HG02884 (cell line): ENCODE results near the gene IFITM2.
"Not testable (repeated sequence)": the region's sequence is repeated elsewhere in the genome, so short reads cannot be mapped to it uniquely, and the experiment has no call there.

Source experiments
- ATAC-seq: cut with Tn5 transposase; IDR thresholded peaks from one replicate; pipeline ENCODE4 v1.9.1; 2021; ENCODE audit warnings: mild to moderate bottlenecking, moderate library complexity; ENCODE audit not compliant: unreplicated experiment

IFITM2 gene

GRCh38 chr11:306645-307371 lies 808 bp upstream of the IFITM2 start:
- ATAC-seq: no peak

GRCh38 chr11:308740-309665 lies 1.4 kb downstream of the IFITM2 start:
- ATAC-seq: not testable (repeated sequence)

GRCh38 chr11:309979-310572 lies 2.5 kb downstream of the IFITM2 start:
- ATAC-seq: not testable (repeated sequence)

- ATAC-seq: not testable (repeated sequence)
These were observed 3.6 kb downstream of the IFITM2 start for GRCh38 chr11:311013-311748.

GRCh38 chr11:312092-312816 lies 4.6 kb downstream of the IFITM2 start:
- no peak for ATAC-seq

GRCh38 chr11:313304-313786 lies 5.7 kb downstream of the IFITM2 start:
- no peak for ATAC-seq

GRCh38 chr11:313787-314553 lies 6.4 kb downstream of the IFITM2 start, which contains the start of gene IFITM1:
IFITM1 (plus strand) TSS chr11:314040; CDS start chr11:314171, 131 bp downstream.
- ATAC-seq: no peak

- ATAC-seq: not testable (repeated sequence)
These were observed 6.9 kb downstream of the IFITM2 start for GRCh38 chr11:314554-314875.

GRCh38 chr11:315051-315481 lies 7.5 kb downstream of the IFITM2 start:
- no peak for ATAC-seq

- ATAC-seq: no peak
These were observed 7.9 kb downstream of the IFITM2 start for GRCh38 chr11:315516-315994.

- no peak for ATAC-seq
These were observed 8.6 kb downstream of the IFITM2 start for GRCh38 chr11:316031-316701.

GRCh38 chr11:316891-317301 lies 9.3 kb downstream of the IFITM2 start:
- ATAC-seq: no peak

GRCh38 chr11:317668-318404 lies 10.2 kb downstream of the IFITM2 start:
- not testable (repeated sequence) for ATAC-seq

GRCh38 chr11:318405-319120 lies 10.9 kb downstream of the IFITM2 start:
- not testable (repeated sequence) for ATAC-seq

- ATAC-seq: not testable (repeated sequence)
These were observed 11.7 kb downstream of the IFITM2 start for GRCh38 chr11:319121-319887.

- ATAC-seq: not testable (repeated sequence)
These were observed 12.3 kb downstream of the IFITM2 start for GRCh38 chr11:319888-320273.
